ENCODE measurements around the gene ALPK3. TPM values are rescaled to one million over a fixed set of nuclear protein-coding genes. Genes with fewer than 3 reads are reported as not detected.

Gene ALPK3
- total RNA-seq, 2 experiments from 2014 or later, result 0.05 TPM

DNA sequence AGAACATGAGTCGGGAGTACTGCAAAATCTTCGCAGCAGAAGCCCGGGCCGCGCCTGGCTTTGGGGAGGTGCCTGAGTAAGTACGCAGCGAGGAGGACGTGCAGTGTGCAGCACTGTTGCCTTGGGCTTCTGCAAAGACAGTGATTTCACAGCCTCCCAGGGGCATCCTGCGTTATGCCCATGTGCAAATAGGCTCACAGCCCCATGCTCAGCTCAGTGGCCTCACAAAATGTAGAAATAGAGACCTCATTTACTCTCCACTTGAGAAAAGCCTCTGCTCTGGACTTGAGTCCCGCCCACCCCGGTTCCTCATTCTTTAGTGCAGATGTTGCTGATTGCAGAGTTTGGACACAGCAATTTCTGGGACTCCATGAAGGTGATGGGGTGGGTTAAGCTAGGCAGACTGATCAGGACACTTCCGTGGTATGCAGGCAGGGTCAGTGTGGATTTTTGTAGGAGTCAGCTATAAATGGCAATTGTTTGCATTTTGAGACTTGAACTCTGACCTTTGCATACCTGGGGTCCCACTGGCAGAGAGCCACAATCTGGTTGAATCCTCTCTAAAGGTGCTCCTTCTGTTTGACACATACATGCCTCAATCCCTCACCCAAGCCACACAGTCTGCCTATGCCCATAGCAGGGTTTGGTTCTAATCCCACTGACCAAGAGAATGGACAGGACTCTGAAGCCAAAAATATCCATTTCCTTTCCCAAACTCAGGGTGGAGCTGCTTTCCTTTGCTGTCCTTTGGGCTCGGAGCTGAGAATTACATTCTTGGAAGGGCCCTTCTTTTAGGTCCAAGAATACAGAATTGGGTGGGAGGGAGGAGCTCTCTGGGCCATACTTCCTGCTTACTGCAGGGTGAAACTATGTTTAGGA lies 46.6 kb downstream of the ALPK3 start:
- H3K27ac Mint-ChIP-seq, result no peak overlapping the region
- CTCF ChIA-PET, result interaction anchor here (0.7 to 1.1 kb wide), 3 partner anchors 19 to 276 kb away, joined by 3 to 4 read pairs (median 3); no protein-coding TSS in a partner anchor
- no peaks in the 10 kb centered on the region for H3K4me1 Mint-ChIP-seq
- no peak overlapping the region for H3K4me3 Mint-ChIP-seq
- ATAC-seq, result no peak
- H3K9me3 Mint-ChIP-seq (ENCODE audit: low read depth), result no peaks in the 10 kb centered on the region
- no peak for DNase-seq
- no peaks in the 10 kb centered on the region for H3K27me3 Mint-ChIP-seq
- intact Hi-C loops (cut with DNase I, micrococcal nuclease), result no loop called here
- H3K36me3 Mint-ChIP-seq (ENCODE audit: low read depth), result no peaks in the 10 kb centered on the region
- POLR2A ChIA-PET, result no interaction called here

DNA sequence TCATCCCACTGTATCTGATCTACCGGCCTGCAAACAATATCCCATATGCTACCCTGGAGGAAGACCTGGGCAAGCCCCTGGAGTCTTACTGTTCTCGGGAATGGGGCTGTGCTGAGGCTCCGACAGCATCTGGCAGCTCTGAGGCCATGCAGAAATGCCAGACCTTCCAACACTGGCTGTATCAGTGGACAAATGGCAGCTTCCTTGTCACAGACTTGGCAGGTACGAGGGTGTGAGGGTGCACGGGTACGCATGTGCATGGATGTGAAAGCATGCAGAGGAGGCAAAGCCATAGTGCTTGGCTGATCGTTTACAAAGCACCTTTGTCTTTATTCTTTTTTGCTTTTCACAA lies 47.3 kb downstream of the ALPK3 start:
- POLR2A ChIA-PET, result no interaction called here
- no peak for ATAC-seq
- no peaks in the 10 kb centered on the region for H3K4me1 Mint-ChIP-seq

DNA sequence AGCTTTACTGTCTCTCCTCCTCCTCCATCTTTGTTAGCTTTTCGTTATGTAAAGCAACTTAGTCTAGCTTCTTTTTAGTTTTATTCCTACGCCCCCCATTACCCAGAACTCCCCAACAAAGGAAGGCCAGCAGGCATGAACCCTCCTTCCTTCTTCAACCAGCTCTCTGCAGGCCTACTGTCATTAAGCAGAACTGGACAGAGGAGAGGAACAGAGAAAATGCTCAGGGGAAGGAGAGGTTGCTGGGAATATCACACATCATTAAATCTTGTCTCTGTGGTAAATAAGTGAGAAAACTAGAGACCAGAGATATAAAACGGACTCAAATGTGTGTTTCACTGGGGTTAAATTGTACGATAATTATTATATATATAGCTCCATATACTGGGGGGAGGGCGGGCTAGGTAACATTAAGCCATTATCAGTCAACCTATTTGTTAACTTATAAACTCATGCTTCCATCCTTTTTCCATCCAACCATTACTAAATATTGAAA lies 48.0 kb downstream of the ALPK3 start:
- Mint-ChIP-seq H3K27me3 (no peaks in the 10 kb centered on the region), H3K4me1 (no peaks in the 10 kb centered on the region), H3K36me3 (ENCODE audit: low read depth) (no peaks in the 10 kb centered on the region), H3K9me3 (ENCODE audit: low read depth) (no peaks in the 10 kb centered on the region), H3K27ac (no peak overlapping the region), H3K4me3 (no peak overlapping the region)
- no peak for ATAC-seq
- CTCF ChIA-PET, result interaction anchor here (0.6 to 2.2 kb wide), 5 partner anchors 12 to 246 kb away, joined by 3 to 7 read pairs (median 3); no protein-coding TSS in a partner anchor
- POLR2A ChIA-PET, result interaction anchor here (0.6 kb wide), 1 partner anchor 11 kb away, joined by 5 read pairs; no protein-coding TSS in a partner anchor
- intact Hi-C loops (cut with DNase I, micrococcal nuclease), result no loop called here
- no peak for DNase-seq

More for the DNA sequence above, 47.3 kb downstream of the ALPK3 start:
- intact Hi-C loops (cut with DNase I, micrococcal nuclease), result no loop called here
- DNase-seq, result no peak
- Mint-ChIP-seq H3K36me3 (ENCODE audit: low read depth) (no peaks in the 10 kb centered on the region), H3K27ac (no peak overlapping the region), H3K9me3 (ENCODE audit: low read depth) (no peaks in the 10 kb centered on the region), H3K4me3 (no peak overlapping the region), H3K27me3 (no peaks in the 10 kb centered on the region)
- CTCF ChIA-PET, result interaction anchor here (0.7 to 1.2 kb wide), 5 partner anchors 20 to 276 kb away, joined by 3 to 4 read pairs (median 3); no protein-coding TSS in a partner anchor

DNA sequence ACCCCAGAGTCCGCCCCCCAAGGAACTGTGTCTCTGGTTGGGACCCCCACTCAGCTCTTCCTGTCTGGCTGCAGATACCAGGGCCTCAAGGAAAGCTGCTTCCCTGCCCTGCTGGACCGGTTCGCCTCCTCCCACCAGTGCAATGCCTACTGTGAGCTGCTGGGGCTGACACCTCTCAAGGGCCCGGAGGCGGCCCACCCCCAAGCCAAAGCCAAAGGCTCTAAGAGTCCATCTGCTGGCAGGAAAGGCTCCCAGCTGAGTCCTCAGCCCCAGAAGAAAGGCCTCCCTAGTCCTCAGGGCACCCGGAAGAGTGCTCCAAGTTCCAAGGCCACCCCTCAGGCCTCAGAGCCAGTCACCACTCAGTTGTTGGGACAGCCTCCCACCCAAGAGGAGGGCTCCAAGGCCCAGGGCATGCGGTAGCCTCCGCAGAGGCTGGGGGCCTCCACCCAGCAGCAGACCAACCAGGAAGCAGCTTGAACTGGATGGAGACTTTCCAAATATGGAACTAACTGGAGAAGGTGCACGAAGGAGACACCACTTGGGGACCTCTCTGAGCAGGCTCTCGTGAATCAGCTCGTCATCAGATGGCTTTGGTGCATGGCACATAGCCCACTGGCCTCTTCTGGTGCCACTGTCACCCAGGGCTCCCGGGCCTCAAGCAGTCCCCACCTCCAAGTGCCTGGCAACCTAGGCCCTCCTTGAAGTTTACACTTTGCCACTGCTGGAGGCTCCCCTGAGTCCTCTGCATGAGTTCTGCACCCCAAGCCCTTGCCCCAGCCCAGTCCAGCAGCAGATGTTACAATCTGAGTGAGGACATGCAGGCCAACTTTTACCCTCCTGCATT lies 51.1 kb downstream of the ALPK3 start:
- ATAC-seq (no peak), DNase-seq (no peak)
- intact Hi-C loops (cut with DNase I, micrococcal nuclease), result no loop called here
- ChIA-PET CTCF (interaction anchor here (0.8 to 1.1 kb wide), 3 partner anchors 14 to 1511 kb away, joined by 3 read pairs; no protein-coding TSS in a partner anchor), POLR2A (no interaction called here)
- Mint-ChIP-seq H3K4me3 (no peak overlapping the region), H3K4me1 (no peaks in the 10 kb centered on the region), H3K9me3 (ENCODE audit: low read depth) (no peaks in the 10 kb centered on the region), H3K27ac (no peak overlapping the region), H3K27me3 (no peaks in the 10 kb centered on the region), H3K36me3 (ENCODE audit: low read depth) (no peaks in the 10 kb centered on the region)

DNA sequence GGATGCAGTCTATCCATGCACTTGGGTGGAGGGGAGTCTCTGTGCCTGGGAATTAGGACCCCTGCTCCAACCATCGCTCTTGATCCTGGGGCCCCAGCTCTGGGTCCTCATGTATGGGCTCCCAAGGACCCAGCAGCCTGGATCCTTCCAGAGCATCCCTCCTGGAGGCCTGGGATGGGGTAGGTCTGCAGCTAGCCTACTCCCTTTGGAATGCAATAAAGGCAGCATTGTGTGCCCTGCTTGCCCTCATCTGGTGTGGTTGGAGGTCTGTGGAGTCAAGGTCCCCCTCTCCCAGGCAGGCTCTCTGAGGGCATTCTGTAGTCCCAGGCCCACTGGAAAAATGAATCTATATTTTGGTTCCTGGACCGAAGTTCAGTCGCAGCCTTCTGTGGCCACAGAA lies 52.4 kb downstream of the ALPK3 start:
- DNase-seq (no peak), ATAC-seq (no peak)
- H3K4me3 Mint-ChIP-seq, result no peak overlapping the region
- CTCF ChIA-PET, result interaction anchor here (1.0 to 1.1 kb wide), 2 partner anchors 24 to 277 kb away, joined by 3 to 4 read pairs; no protein-coding TSS in a partner anchor
- H3K9me3 Mint-ChIP-seq (ENCODE audit: low read depth), result no peaks in the 10 kb centered on the region
- POLR2A ChIA-PET, result no interaction called here
- H3K27me3 Mint-ChIP-seq, result no peaks in the 10 kb centered on the region
- no peaks in the 10 kb centered on the region for H3K4me1 Mint-ChIP-seq
- H3K36me3 Mint-ChIP-seq (ENCODE audit: low read depth), result no peaks in the 10 kb centered on the region
- H3K27ac Mint-ChIP-seq, result no peak overlapping the region
- intact Hi-C loops (cut with DNase I, micrococcal nuclease), result no loop called here

DNA sequence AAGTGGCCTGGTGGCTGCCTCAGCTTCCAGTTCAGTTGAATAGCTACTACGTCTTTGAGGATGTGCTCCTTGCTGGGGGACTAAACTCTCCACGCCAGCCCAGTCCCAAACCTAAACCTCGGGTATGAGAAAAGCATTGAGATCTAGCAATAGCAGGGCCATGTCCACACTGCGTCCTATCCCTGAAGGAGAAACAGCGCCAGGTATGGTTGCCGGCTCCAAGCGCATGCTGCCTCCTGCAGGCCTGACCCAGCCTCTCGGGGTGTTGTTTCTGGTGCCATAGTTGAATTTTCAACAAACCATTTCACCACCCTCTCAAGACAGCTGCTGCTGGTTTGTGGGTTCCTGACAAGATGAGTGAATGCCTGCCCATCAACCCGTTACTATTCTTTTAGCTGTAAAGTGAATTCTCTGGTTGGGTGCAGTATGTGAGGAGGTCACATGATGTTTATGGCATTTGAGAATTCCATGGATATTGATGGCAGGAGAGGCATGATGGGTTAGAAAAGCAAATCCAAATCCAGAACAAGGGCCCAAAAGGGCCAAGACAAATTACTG lies 54.4 kb downstream of the ALPK3 start:
- no peak overlapping the region for H3K4me3 Mint-ChIP-seq
- DNase-seq (peak; percentile 32), ATAC-seq (no peak)
- no peaks in the 10 kb centered on the region for H3K4me1 Mint-ChIP-seq
- intact Hi-C loops (cut with DNase I, micrococcal nuclease), result no loop called here
- H3K36me3 Mint-ChIP-seq (ENCODE audit: low read depth), result no peaks in the 10 kb centered on the region
- ChIA-PET POLR2A (no interaction called here), CTCF (interaction anchor here (0.9 to 1.0 kb wide), 3 partner anchors 26 to 217 kb away, joined by 3 read pairs; partner anchors contain the start of gene WDR73)
- no peaks in the 10 kb centered on the region for H3K27me3 Mint-ChIP-seq
- H3K9me3 Mint-ChIP-seq (ENCODE audit: low read depth), result no peaks in the 10 kb centered on the region
- no peak overlapping the region for H3K27ac Mint-ChIP-seq

DNA sequence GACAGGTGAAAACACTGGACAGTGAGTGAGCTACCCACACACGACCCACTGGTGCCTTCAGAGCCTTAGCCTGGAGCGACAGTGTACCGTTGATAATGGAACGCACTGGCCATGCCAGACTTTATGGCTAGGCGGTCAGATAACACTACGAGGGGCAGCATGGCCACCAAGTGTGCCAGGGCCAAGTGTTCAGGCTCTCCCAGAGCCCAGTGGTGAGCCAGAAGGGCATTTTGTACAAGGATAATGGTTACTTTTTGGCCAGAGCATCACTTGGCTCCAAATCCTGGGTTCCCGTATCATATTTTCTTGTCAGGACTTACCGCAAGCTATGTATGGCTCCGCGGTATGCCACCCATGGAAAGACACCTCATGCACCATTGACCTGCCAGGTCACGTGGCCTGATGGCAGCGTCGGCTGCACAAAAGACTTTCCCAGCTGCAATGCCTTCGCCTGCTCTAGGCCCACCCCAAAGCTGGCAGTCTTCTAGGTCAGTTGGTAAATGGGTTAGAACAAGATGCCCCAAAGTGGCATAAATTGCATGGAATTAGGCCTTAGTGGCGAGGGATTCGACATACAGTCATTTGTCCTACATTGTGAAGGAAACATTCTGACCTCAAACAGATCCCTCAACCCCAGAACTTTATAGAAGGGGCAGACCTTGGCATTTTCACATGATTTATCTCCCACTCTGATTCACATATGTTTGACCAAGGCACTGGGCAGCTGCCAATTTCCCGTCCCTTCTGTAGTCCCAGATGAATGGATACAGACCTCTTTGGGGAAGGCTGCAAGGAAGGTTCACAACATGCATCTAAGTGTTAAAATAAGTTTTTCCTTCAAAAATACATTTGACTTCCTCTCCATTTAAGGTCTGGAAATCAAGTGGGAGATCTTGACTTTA lies 55.1 kb downstream of the ALPK3 start:
- no peak for DNase-seq
- intact Hi-C loops (cut with DNase I, micrococcal nuclease), result no loop called here
- ChIA-PET POLR2A (no interaction called here), CTCF (interaction anchor here (0.9 to 1.0 kb wide), 2 partner anchors 27 to 217 kb away, joined by 3 read pairs; no protein-coding TSS in a partner anchor)
- Mint-ChIP-seq H3K4me3 (no peak overlapping the region), H3K27ac (no peak overlapping the region), H3K4me1 (no peaks in the 10 kb centered on the region), H3K36me3 (ENCODE audit: low read depth) (no peaks in the 10 kb centered on the region), H3K9me3 (ENCODE audit: low read depth) (no peaks in the 10 kb centered on the region), H3K27me3 (no peaks in the 10 kb centered on the region)
- no peak for ATAC-seq

DNA sequence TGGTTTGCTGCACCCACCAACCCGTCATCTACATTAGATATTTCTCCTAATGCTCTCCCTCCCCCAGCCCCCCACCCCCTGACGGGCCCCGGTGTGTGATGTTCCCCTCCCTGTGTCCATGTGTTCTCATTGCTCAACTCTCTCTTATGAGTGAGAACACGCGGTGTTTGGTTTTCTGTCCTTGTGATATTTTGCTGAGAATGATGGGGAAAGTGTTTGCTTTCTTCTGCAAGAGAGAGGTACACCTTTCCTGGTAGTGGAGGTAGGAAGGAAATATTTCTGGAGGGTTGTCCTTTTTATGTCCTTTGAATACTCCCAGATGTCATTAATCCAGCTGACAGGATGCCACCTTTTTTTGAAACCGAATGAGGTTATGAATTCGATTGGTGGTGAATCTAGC lies 56.8 kb downstream of the ALPK3 start:
- no peaks in the 10 kb centered on the region for H3K27me3 Mint-ChIP-seq
- CTCF ChIA-PET, result no interaction called here
- H3K4me1 Mint-ChIP-seq, result no peaks in the 10 kb centered on the region
- H3K4me3 Mint-ChIP-seq, result no peak overlapping the region
- no peak overlapping the region for H3K27ac Mint-ChIP-seq
- intact Hi-C loops (cut with DNase I, micrococcal nuclease), result no loop called here
- H3K9me3 Mint-ChIP-seq (ENCODE audit: low read depth), result no peaks in the 10 kb centered on the region
- ATAC-seq (no peak), DNase-seq (no peak)
- POLR2A ChIA-PET, result no interaction called here
- no peaks in the 10 kb centered on the region for H3K36me3 Mint-ChIP-seq (ENCODE audit: low read depth)

DNA sequence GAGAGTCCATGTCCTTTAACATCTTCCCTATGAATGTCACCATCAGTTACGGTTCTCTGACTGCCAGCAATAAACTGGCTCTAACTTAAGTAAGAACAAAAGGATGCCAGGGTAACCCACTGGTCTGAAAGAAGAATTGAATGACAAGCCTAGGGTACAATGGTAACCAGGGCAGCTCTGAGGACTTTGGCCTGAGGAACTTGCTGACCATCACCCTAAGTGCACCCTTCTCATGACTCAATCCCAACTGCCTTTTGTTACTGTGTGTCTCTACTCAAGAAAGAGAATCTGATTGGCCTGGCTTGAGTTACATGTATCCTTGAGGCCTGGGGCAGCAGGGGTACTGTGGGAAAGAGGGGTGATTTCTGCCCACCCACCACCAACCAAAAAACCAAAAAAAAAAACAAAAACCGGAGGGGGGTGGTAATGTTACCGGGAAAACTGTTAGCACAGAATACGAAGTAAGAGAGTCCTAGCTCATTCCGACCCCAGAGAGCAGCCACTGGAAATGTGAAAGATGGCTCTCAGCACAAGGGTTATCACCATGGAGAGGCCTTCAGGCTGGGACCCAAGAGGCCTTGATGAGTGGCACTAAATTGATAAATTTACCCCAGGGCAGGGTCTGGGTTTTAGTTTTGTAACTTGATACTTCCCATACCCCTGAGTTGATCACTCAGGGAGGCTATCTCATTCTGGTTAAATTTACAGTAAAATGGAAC lies 58.0 kb downstream of the ALPK3 start:
- H3K36me3 Mint-ChIP-seq (ENCODE audit: low read depth), result no peaks in the 10 kb centered on the region
- H3K4me1 Mint-ChIP-seq, result no peaks in the 10 kb centered on the region
- ChIA-PET CTCF (interaction anchor here (0.6 to 1.5 kb wide), 2 partner anchors 219 to 225 kb away, joined by 3 to 4 read pairs; no protein-coding TSS in a partner anchor), POLR2A (no interaction called here)
- DNase-seq (no peak), ATAC-seq (no peak)
- H3K4me3 Mint-ChIP-seq, result no peak overlapping the region
- no peak overlapping the region for H3K27ac Mint-ChIP-seq
- H3K27me3 Mint-ChIP-seq, result no peaks in the 10 kb centered on the region
- no peaks in the 10 kb centered on the region for H3K9me3 Mint-ChIP-seq (ENCODE audit: low read depth)
- intact Hi-C loops (cut with DNase I, micrococcal nuclease), result no loop called here

DNA sequence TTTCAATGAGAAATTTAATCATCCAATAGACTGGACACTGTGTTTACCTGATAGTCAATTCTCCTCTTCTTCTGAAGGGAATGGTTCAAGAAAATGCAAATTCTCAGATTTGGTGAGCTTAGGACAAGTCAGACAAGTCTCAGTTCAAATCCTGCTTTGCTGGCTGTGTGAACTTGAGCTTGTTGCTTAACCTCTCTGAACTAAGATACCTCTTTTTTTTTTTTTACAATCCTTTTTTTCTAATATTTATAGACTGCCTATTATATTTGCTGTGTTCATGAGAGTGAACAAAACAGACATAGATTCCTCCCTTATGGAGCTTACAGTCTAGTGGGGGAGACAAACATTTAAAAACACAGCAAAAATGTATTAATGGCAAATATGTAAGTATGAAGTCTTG lies 59.1 kb downstream of the ALPK3 start:
- Mint-ChIP-seq H3K9me3 (ENCODE audit: low read depth) (no peaks in the 10 kb centered on the region), H3K4me3 (no peak overlapping the region), H3K27ac (no peak overlapping the region), H3K27me3 (no peaks in the 10 kb centered on the region), H3K36me3 (ENCODE audit: low read depth) (no peaks in the 10 kb centered on the region), H3K4me1 (no peaks in the 10 kb centered on the region)
- ChIA-PET CTCF (interaction anchor here (0.6 to 2.1 kb wide), 6 partner anchors 10 to 951 kb away, joined by 3 to 7 read pairs (median 4); partner anchors contain the start of gene ZSCAN2), POLR2A (interaction anchor here (0.6 kb wide), 1 partner anchor 11 kb away, joined by 5 read pairs; no protein-coding TSS in a partner anchor)
- ATAC-seq (no peak), DNase-seq (no peak)
- intact Hi-C loops (cut with DNase I, micrococcal nuclease), result no loop called here
